Measurements from ENCODE around the gene FBXO46. TPM values are rescaled to one million over a fixed set of nuclear protein-coding genes. Genes with fewer than 3 reads are reported as not detected.

FBXO46 gene
- total and polyA plus RNA-seq, 2 of the 13 experiments (the other 11 are each of a cell fraction or from before 2014, with no cell fraction given), result 6.2 to 6.4 TPM

DNA sequence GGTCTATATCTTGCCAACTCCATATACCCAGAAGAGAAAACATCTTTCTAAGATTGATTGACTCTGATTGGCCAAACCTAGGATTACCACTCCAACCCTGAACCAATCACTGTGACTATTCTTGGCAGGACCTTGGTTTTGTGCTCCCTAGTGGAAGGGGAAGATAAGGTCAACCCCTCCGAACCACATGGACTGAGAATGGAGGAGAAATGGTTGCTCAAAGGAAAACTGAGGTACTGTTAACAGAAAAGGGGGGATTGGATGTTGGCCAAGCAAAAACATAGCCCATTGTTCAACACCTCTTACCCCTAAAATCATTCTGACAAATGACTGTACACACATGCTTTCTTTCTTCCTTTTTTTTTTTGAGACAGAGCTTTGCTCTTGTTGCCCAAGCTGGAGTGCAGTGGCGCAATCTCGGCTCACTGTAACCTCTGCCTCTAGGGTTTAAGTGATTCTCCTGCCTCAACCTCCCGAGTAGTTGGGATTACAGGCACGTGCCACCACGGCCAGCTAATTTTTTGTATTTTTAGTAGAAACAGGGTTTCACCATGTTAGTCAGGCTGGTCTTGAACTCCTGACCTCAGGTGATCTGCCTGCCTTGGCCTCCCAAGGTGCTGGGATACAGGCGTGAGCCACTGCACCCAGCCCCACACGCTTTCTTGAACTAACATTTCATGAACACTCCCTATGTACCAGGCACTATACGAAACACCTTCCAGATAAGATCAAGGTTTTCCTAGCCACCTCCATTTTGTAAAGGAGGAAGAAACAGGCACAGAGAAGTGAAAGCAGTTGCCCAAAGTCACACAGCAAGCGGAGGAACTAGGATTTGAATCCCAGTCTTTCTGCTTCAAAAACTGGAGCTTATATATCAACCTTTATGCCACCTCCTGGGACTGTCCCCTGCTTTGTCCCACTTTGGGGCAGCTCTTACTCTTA is 9.1 kb upstream of the FBXO46 start (continued):
- TF ChIP-seq ZNF333 (CRISPR knock-in tag; IDR thresholded peaks at IDR 0.05; ENCODE audit: borderline replicate concordance), result no peak

GRCh38 chr19:45733160-45733810 is 2.6 kb upstream of the FBXO46 start, which contains the start of gene MEIOSIN:
Gene MEIOSIN (plus strand): TSS chr19:45733439. CDS start chr19:45735377, 1,938 bp downstream.
- FAIRE-seq (no peak), ATAC-seq (no peak), DNase-seq (ENCODE audit: low spot score) (no peak)
- ChIA-PET POLR2A (interaction anchor here (1.0 to 1.6 kb wide), 2 partner anchors 16 to 36 kb away, joined by 3 read pairs; partner anchors contain the start of gene SIX5), CTCF (ENCODE audit: low intra/inter-chr PET ratio, low total read pairs) (no interaction called here)
- peaks cover 0 to 4% of the 10 kb centered on the region in 2 experiments; a peak in 1 of 5 replicates for H3K27me3 ChIP-seq (ENCODE audit: control insufficient read depth in 1 of 2, insufficient read depth in 2 of 2, low read length in 2 of 2)
- no peak within 1 kb of the TSS for H3K4me2 ChIP-seq (ENCODE audit: low read depth, low read length)
- H3K79me2 ChIP-seq (ENCODE audit: insufficient read depth, low read length), result peaks cover 20% of the 10 kb centered on the region
- no peak within 1 kb of the TSS for H3K27ac ChIP-seq (ENCODE audit: extremely low read length, insufficient read depth, low read length)
- no peak within 1 kb of the TSS for H2AFZ ChIP-seq (ENCODE audit: low read length)
- in situ Hi-C loops (cut with HindIII; ENCODE audit: extremely low pct_ligation_motif_present, low pct_unique_long_range_greater_than_20kb) (no loop called here), intact Hi-C loops (cut with micrococcal nuclease; ENCODE audit: unreplicated experiment) (loop anchor here (5.0 kb wide), 1 partner anchor 34 kb away; the partner anchor contains the start of gene SIX5)
- no TSS peak for BruUV-seq (replicated peaks)
- WGBS (ENCODE audit: low lambda C conversion rate), result 94% methylated on average over 59 of the region's 59 CpGs
- no peak within 1 kb of the TSS for H3K9ac ChIP-seq (ENCODE audit: insufficient read depth, low read depth, low read length)
- no peak for TF ChIP-seq MAFK (conservative IDR thresholded peaks at IDR 0.05 in 1 of 2, IDR thresholded peaks at IDR 0.05 in 1 of 2; ENCODE audit: low read length in 2 of 2)
- no peak for TF ChIP-seq TOE1 (CRISPR knock-in tag; IDR thresholded peaks at IDR 0.05)
- TF ChIP-seq U2AF2 (IDR thresholded peaks at IDR 0.05; ENCODE audit: low read depth, low read length), result no peak
- no peaks in the 10 kb centered on the region for H3K36me3 ChIP-seq (replicated peaks in 1 of 2; ENCODE audit: control insufficient read depth in 1 of 2, insufficient read depth in 2 of 2, low read length in 2 of 2)
- no peak within 1 kb of the TSS for H3K4me3 ChIP-seq (replicated peaks in 1 of 3; ENCODE audit: insufficient read depth in 1 of 3, low read depth in 2 of 3, low read length in 3 of 3)
- peaks cover 54% of the 10 kb centered on the region for H3K4me1 ChIP-seq (ENCODE audit: insufficient read depth, low read length)
- no peaks in the 10 kb centered on the region for H4K20me1 ChIP-seq (ENCODE audit: insufficient read depth, low read length)
- H3K9me3 ChIP-seq (ENCODE audit: low read length), result no peaks in the 10 kb centered on the region
